ENCODE results near the gene NKD2.

GRCh38 chr5:1031306-1031959, 22.8 kb downstream of the NKD2 start:
- TF ChIP-seq CTCF (IDR thresholded peaks at IDR 0.05) (no peak), POLR2A (IDR thresholded peaks at IDR 0.05) (no peak)

Data from testis (tissue), 2 donors.